GM18907 (cell line): Measurements from ENCODE around the gene ANKRD1.

Experiments used
- ATAC-seq: cut with Tn5 transposase; IDR thresholded peaks from one replicate; pipeline ENCODE4 v1.9.1; 2021; ENCODE audit warnings: mild to moderate bottlenecking, moderate library complexity; ENCODE audit not compliant: unreplicated experiment

The ANKRD1 gene

GRCh38 chr10:90865401-90865800 lies 55.5 kb downstream of the ANKRD1 start:
- ATAC-seq = no peak

DNA sequence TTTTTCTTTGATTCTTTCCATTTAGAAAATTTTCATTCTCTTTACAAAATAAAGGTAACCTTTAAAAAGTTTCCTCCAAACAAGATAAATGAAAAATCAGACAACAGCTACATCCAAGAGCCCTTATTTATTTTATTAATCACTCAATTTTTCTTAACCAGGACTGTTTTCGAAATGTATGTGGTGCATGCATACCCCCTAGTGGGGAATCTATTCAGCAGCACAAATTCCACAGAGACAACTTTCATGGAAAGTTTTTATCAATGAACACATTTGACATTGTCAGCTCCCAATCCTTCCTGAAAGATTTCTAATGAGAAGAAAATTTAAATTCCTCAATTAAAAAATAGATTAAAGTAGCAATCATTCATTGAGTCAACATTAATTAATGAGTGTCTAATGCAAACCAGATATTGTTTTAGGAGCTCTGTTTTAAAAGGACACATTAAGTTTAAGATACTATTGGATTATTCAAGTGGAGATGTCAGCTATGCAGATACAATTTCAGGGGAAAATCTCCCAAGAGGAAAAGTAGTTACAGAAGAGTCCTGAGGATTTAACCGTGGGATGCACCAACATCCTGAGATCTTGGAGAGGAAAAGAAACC lies 57.9 kb downstream of the ANKRD1 start:
- no peak for ATAC-seq
